ENCODE measurements around the gene RUSF1. TPM values are rescaled to one million over a fixed set of nuclear protein-coding genes. Genes with fewer than 3 reads are reported as not detected.

RUSF1 gene
- total RNA-seq, 1 experiment from 2014 or later = 96.0 TPM

DNA sequence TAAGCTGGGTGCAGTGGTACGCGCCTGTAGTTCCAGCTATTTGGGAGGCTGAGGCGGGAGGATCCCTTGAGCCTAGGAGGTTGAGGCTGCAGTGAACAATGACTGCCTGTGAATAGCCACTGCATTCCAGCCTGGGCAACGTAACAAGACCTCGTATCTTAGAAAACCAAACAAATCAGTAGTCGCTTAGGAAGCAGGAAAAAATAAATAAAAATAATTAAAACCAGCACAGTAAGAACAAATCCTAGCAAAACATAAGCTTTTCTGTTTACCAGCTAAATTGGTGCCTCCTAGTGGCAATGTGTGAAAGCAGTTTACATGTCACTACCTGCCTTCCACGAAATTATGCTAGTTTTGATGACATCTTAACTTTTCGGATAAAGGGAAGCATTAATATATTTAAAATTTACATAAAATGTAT lies 47.6 kb downstream of the RUSF1 start:
- Mint-ChIP-seq H3K4me3 (ENCODE audit: low read depth, unreplicated experiment) (peak overlapping the region; percentile 86), H3K4me1 (ENCODE audit: low read depth, unreplicated experiment) (peaks cover 18% of the 10 kb centered on the region), H3K27ac (ENCODE audit: unreplicated experiment) (peak overlapping the region; percentile 93), H3K27me3 (ENCODE audit: unreplicated experiment) (no peaks in the 10 kb centered on the region), H3K9me3 (ENCODE audit: low read depth, unreplicated experiment) (no peaks in the 10 kb centered on the region), H3K36me3 (ENCODE audit: insufficient read depth, unreplicated experiment) (peaks cover 49% of the 10 kb centered on the region)
- DNase-seq = no peak
- BruUV-seq (replicated peaks) = TSS peak; percentile 69
- CTCF ChIA-PET = interaction anchor here (0.5 to 3.6 kb wide), 9 partner anchors 10 to 475 kb away, joined by 3 to 24 read pairs (median 4); partner anchors contain the start of genes HSD3B7, RUSF1, TGFB1I1 and ZNF267
- TF ChIP-seq, protein P1, sequence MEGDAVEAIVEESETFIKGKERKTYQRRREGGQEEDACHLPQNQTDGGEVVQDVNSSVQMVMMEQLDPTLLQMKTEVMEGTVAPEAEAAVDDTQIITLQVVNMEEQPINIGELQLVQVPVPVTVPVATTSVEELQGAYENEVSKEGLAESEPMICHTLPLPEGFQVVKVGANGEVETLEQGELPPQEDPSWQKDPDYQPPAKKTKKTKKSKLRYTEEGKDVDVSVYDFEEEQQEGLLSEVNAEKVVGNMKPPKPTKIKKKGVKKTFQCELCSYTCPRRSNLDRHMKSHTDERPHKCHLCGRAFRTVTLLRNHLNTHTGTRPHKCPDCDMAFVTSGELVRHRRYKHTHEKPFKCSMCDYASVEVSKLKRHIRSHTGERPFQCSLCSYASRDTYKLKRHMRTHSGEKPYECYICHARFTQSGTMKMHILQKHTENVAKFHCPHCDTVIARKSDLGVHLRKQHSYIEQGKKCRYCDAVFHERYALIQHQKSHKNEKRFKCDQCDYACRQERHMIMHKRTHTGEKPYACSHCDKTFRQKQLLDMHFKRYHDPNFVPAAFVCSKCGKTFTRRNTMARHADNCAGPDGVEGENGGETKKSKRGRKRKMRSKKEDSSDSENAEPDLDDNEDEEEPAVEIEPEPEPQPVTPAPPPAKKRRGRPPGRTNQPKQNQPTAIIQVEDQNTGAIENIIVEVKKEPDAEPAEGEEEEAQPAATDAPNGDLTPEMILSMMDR (IDR thresholded peaks at IDR 0.05; ENCODE audit: unreplicated experiment) = peak; percentile 66
- intact Hi-C loops (cut with micrococcal nuclease; ENCODE audit: unreplicated experiment) = loop anchor here (2.0 kb wide), 1 partner anchor 16 kb away; no protein-coding TSS in a partner anchor

DNA sequence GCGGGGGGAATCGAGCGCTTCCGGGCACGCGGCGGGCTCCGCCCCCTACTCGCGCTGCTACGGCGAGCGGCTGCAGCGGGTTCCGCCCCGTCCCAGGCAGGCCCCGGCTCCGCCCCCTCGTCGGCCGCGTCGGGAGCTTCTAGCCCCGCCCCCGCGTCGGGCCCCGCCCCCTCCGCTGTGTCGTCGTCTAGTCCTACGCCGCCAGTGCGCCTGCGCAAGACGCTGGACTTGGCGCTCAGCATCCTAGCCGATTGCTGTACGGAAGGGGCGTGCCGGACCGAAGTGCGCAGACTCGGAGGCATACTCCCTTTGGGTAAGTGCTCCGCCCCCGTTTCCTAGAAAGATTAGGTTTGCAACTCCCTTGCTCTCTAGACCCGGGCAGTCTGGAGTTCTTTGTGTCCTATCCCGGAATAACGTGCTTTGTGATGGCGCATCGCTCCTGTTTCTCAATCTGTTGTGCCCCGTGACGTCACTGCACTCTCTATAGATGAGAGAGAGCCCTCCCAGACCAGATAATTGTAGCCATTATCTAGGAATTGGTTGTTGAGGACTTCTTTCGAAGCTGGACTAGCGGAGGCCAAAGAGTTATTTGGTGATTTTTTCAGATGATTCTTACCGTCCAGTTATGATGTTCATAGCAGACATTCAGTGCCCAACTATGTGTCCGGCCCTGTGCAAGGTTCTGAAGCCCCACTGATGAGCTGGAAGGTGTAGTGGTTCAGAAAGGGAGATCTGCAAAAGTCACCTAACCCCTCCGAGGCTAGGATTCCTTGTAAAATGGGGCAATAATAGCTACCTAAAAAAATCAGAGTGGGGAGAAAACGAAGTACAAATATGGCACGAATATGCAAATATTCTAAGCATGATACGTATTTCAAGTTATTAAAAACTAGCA lies 48.3 kb downstream of the RUSF1 start:
- Mint-ChIP-seq H3K36me3 (ENCODE audit: insufficient read depth, unreplicated experiment) (peaks cover 49% of the 10 kb centered on the region), H3K27ac (ENCODE audit: unreplicated experiment) (peak overlapping the region; percentile 93)
- BruUV-seq (replicated peaks) = no TSS peak

DNA sequence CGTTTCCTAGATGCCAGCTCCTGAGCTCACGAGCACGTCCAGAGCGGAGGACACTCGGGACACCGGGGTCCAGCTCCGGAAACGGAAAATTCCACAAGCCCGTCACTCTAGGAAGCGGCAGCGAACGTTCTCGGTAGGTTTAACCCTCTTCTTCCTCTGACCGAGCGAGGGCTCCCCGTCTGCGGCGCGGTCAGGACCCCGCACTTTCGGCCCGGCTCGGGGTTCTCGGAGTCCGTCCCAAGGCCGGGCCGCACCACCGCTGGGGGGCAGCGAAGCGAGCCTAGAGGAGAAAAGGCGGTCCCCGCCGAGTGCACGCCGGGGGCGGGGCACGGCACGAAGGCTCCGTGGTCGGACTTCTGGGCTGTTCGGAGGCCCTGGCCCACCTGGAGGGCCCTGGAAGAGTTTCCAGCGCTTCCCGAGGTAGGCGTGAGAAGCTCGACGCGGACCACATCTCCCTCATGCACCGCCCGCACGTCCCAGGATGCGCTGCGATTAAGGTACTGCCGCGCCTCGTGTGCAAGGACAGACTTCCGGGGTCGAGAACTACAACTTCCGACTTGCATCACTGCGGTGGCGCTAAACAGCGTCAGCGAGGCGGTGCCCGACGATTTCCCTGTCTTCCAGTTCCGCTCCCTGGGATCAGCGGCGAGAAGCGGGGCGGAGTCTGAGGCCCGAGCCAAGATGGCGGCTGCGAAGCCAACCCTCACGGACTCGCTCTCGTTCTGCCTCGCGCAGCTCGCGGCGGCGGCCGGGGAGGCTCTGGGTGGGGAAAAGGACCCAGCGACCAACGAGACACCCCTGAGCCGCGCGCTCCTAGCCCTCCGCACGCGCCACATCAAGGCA lies 49.1 kb downstream of the RUSF1 start, which contains the start of gene ARMC5:
TSS of gene ARMC5 (plus strand) at position 658 of the 843 bp plus-strand sequence. CDS start at position 682, 24 bp downstream.
- H3K9me3 Mint-ChIP-seq (ENCODE audit: low read depth, unreplicated experiment) = no peaks in the 10 kb centered on the region
- no TSS peak for BruUV-seq (replicated peaks)
- H3K4me3 Mint-ChIP-seq (ENCODE audit: low read depth, unreplicated experiment) = peak within 1 kb of the TSS; percentile 86
- H3K36me3 Mint-ChIP-seq (ENCODE audit: insufficient read depth, unreplicated experiment) = peaks cover 49% of the 10 kb centered on the region
- no peaks in the 10 kb centered on the region for H3K27me3 Mint-ChIP-seq (ENCODE audit: unreplicated experiment)
- TF ChIP-seq, protein P1 (IDR thresholded peaks at IDR 0.05; ENCODE audit: unreplicated experiment) = peak; percentile 58
- CTCF ChIA-PET = interaction anchor here (0.7 to 3.6 kb wide), 18 partner anchors 14 to 505 kb away, joined by 3 to 24 read pairs (median 4); partner anchors contain the start of genes HSD3B7, PYCARD, VKORC1 and ZNF267
- intact Hi-C loops (cut with micrococcal nuclease; ENCODE audit: unreplicated experiment) = loop anchor here (5.0 to 10.0 kb wide), 2 partner anchors 48 to 236 kb away; partner anchors contain the start of gene RUSF1
- peak; percentile 97 for DNase-seq
- peak within 1 kb of the TSS; percentile 93 for H3K27ac Mint-ChIP-seq (ENCODE audit: unreplicated experiment)
- peaks cover 18% of the 10 kb centered on the region for H3K4me1 Mint-ChIP-seq (ENCODE audit: low read depth, unreplicated experiment)

More for the DNA sequence above, 48.3 kb downstream of the RUSF1 start:
- CTCF ChIA-PET = interaction anchor here (0.8 to 3.6 kb wide), 13 partner anchors 12 to 474 kb away, joined by 3 to 24 read pairs (median 3); partner anchors contain the start of genes HSD3B7, RUSF1, TGFB1I1 and ZNF267
- Mint-ChIP-seq H3K4me3 (ENCODE audit: low read depth, unreplicated experiment) (peak overlapping the region; percentile 86), H3K27me3 (ENCODE audit: unreplicated experiment) (no peaks in the 10 kb centered on the region), H3K4me1 (ENCODE audit: low read depth, unreplicated experiment) (peaks cover 18% of the 10 kb centered on the region), H3K9me3 (ENCODE audit: low read depth, unreplicated experiment) (no peaks in the 10 kb centered on the region)
- intact Hi-C loops (cut with micrococcal nuclease; ENCODE audit: unreplicated experiment) = loop anchor here (2.0 to 10.0 kb wide), 3 partner anchors 17 to 235 kb away; partner anchors contain the start of gene RUSF1
- DNase-seq = peak; percentile 100
- TF ChIP-seq, protein P1 (IDR thresholded peaks at IDR 0.05; ENCODE audit: unreplicated experiment) = no peak
